ENCODE data around the gene SLC25A11. TPM values are rescaled to one million over a fixed set of nuclear protein-coding genes. Genes with fewer than 3 reads are reported as not detected.

SLC25A11 gene
- total RNA-seq, 1 donor from 2014 or later: 46.8 TPM

- no peak for TF ChIP-seq CTCF (IDR thresholded peaks at IDR 0.05; ENCODE audit: unreplicated experiment)
- no peak for DNase-seq (ENCODE audit: low spot score, unreplicated experiment)
- Mint-ChIP-seq H3K4me3 (ENCODE audit: low read depth) (no peak overlapping the region), H3K36me3 (ENCODE audit: insufficient read depth) (peaks cover 21% of the 10 kb centered on the region), H3K4me1 (ENCODE audit: low read depth) (peaks cover 17% of the 10 kb centered on the region), H3K27me3 (peaks cover 7% of the 10 kb centered on the region), H3K27ac (no peak overlapping the region), H3K9me3 (ENCODE audit: low read depth) (no peaks in the 10 kb centered on the region)
Observed at GRCh38 chr17:4972752-4973151, 32.9 kb upstream of the SLC25A11 start.

- Mint-ChIP-seq H3K36me3 (ENCODE audit: insufficient read depth) (peaks cover 21% of the 10 kb centered on the region), H3K4me3 (ENCODE audit: low read depth) (no peak overlapping the region), H3K27me3 (peaks cover 7% of the 10 kb centered on the region), H3K4me1 (ENCODE audit: low read depth) (peaks cover 17% of the 10 kb centered on the region), H3K9me3 (ENCODE audit: low read depth) (no peaks in the 10 kb centered on the region), H3K27ac (no peak overlapping the region)
- no peak for DNase-seq (ENCODE audit: low spot score, unreplicated experiment)
- no peak for TF ChIP-seq CTCF (IDR thresholded peaks at IDR 0.05; ENCODE audit: unreplicated experiment)
Observed at GRCh38 chr17:4972322-4972721, 32.5 kb upstream of the SLC25A11 start.

- Mint-ChIP-seq H3K4me3 (ENCODE audit: low read depth) (no peak overlapping the region), H3K27me3 (peaks cover 7% of the 10 kb centered on the region)
Observed at GRCh38 chr17:4971826-4972225, 32.0 kb upstream of the SLC25A11 start.

GRCh38 chr17:4970273-4970672 is 30.4 kb upstream of the SLC25A11 start:
- H3K36me3 Mint-ChIP-seq (ENCODE audit: insufficient read depth): peaks cover 22% of the 10 kb centered on the region
- peaks cover 4% of the 10 kb centered on the region for H3K27me3 Mint-ChIP-seq

More at GRCh38 chr17:4971826-4972225, 32.0 kb upstream of the SLC25A11 start:
- DNase-seq (ENCODE audit: low spot score, unreplicated experiment): no peak
- peaks cover 17% of the 10 kb centered on the region for H3K4me1 Mint-ChIP-seq (ENCODE audit: low read depth)
- H3K36me3 Mint-ChIP-seq (ENCODE audit: insufficient read depth): peaks cover 20% of the 10 kb centered on the region
- no peak overlapping the region for H3K27ac Mint-ChIP-seq
- no peaks in the 10 kb centered on the region for H3K9me3 Mint-ChIP-seq (ENCODE audit: low read depth)
- TF ChIP-seq CTCF (IDR thresholded peaks at IDR 0.05; ENCODE audit: unreplicated experiment): no peak

GRCh38 chr17:4969551-4970173 is 29.8 kb upstream of the SLC25A11 start:
- H3K4me1 Mint-ChIP-seq (ENCODE audit: low read depth): peaks cover 23% of the 10 kb centered on the region
- H3K4me3 Mint-ChIP-seq (ENCODE audit: low read depth): no peak overlapping the region
- no peak for DNase-seq (ENCODE audit: low spot score, unreplicated experiment)
- peaks cover 19% of the 10 kb centered on the region for H3K36me3 Mint-ChIP-seq (ENCODE audit: insufficient read depth)
- no peak overlapping the region for H3K27ac Mint-ChIP-seq
- no peak for TF ChIP-seq CTCF (IDR thresholded peaks at IDR 0.05; ENCODE audit: unreplicated experiment)
- H3K27me3 Mint-ChIP-seq: no peaks in the 10 kb centered on the region
- no peaks in the 10 kb centered on the region for H3K9me3 Mint-ChIP-seq (ENCODE audit: low read depth)

More at GRCh38 chr17:4970273-4970672, 30.4 kb upstream of the SLC25A11 start:
- DNase-seq (ENCODE audit: low spot score, unreplicated experiment): no peak
- Mint-ChIP-seq H3K4me3 (ENCODE audit: low read depth) (peak overlapping the region; percentile 54), H3K27ac (no peak overlapping the region), H3K4me1 (ENCODE audit: low read depth) (peaks cover 23% of the 10 kb centered on the region), H3K9me3 (ENCODE audit: low read depth) (no peaks in the 10 kb centered on the region)
- TF ChIP-seq CTCF (IDR thresholded peaks at IDR 0.05; ENCODE audit: unreplicated experiment): no peak

Data from progenitor cell of endocrine pancreas (in vitro differentiated cells).